Mesodermal cell (in vitro differentiated cells): Measurements from ENCODE around the gene TNMD.
A peak's percentile ranks its signal among the peaks of the same experiment; 100 is the strongest.

Source experiments
- H3K27ac ChIP-seq: 2 replicates; pipeline ENCODE4 v1.7.0; 2013; ENCODE audit warnings: mild to moderate bottlenecking, low read depth, low read length, moderate library complexity; ENCODE audit not compliant: severe bottlenecking
- H3K36me3 ChIP-seq: 2 replicates; pipeline ENCODE4 v1.7.1; 2013; ENCODE audit warnings: mild to moderate bottlenecking, low read length, moderate library complexity; ENCODE audit not compliant: control insufficient read depth, insufficient read depth
- H3K4me1 ChIP-seq: one replicate; pipeline ENCODE4 v1.7.1; 2013; ENCODE audit warnings: mild to moderate bottlenecking, low read length; ENCODE audit not compliant: insufficient read depth, control insufficient read depth, poor library complexity, severe bottlenecking
- H3K4me3 ChIP-seq: 2 replicates; pipeline ENCODE4 v1.7.0; 2013; ENCODE audit warnings: low read length, control low read depth, mild to moderate bottlenecking; ENCODE audit not compliant: insufficient read depth, poor library complexity, severe bottlenecking; ENCODE audit errors: extremely low read depth
- H3K9me3 ChIP-seq: 2 replicates; pipeline ENCODE4 v1.7.1; 2013; ENCODE audit warnings: mild to moderate bottlenecking, low read length, moderate library complexity; ENCODE audit not compliant: control insufficient read depth
- WGBS, 2 experiments: methylation state at CpG; one replicate each; pipeline ENCODE4 v1.1.5; 2013; ENCODE audit warnings: missing lambda C conversion rate in 2 of 2; ENCODE audit not compliant: insufficient coverage in 2 of 2; 5-methylcytosine and 5-hydroxymethylcytosine counted together

The TNMD gene

DNA sequence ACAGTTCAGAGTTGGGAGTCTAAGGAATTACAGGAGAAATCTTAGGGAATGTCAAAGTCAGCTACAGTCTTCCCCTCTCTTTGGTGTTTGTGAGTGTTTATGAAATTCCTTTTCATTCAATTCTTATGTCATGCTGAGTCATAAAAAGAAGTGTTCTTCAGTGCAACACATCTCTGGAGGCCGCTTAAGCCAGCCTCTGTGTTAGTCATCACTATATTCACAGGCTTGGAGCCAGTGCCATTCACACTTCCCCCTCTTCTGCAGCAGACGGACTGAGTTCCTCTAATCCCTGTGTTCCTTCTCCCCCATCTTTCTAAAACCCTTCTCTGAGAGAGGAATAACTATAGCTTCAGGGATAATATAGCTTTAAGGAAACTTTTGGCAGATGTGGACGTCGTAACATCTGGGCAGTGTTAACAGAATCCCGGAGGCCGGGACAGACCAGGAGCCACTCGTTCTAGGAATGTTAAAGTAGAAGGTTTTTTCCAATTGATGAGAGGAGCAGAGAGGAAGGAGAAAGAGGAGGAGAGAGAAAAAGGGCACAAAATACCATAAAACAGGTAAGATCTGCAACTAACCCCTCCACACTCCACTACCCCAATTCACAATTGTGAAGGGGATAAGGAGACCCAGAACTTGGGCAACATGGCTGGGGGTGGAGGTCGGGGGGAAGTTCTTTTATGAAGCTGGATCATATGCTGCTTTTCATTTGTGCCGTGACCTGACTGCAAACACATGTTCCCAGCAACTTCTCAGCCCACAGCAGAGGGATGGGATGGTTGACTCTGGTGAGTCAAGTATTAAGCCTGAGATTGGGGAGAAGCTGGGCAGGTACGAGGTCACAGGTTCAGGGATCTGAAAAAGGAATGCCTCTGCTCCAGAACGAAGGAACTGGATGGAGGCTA is 59.5 kb downstream of the TNMD start, which contains the start of gene SRPX2:
Gene SRPX2, plus strand, starts transcription at position 244 of the 905 bp plus-strand sequence. CDS start 2,124 bp downstream, outside the sequence.
- 62 to 75% methylated on average over 4 to 6 of the region's 11 CpGs for WGBS, 2 experiments
- H3K9me3 ChIP-seq: no peaks in the 10 kb centered on the region
- peak within 1 kb of the TSS; percentile 87 for H3K27ac ChIP-seq
- peak within 1 kb of the TSS; percentile 31 for H3K4me3 ChIP-seq
- H3K36me3 ChIP-seq: no peaks in the 10 kb centered on the region
- peaks cover 35% of the 10 kb centered on the region for H3K4me1 ChIP-seq

DNA sequence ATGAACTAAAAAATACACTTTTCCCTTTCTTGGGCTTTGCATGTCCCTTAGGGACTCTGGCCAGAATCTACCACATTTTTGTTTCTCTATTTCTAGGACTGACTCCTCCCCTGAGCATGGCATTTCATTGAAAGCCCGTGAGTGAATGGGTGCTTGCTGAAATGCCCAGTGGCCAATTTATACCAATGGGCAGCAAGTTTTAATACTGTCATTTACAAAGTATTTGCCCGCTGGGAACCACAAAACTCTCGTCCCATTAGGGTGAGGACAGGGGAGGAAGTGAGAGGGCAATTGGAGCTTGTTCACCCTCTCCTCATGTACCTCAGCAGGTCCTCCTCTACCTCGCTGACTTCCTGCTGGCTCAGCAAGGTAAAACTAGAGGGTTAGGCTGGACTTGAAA is 60.4 kb downstream of the TNMD start:
- 100% methylated on average over 2 of the region's 4 CpGs; no CpG with 5 or more reads in 1 of the 2 experiments for WGBS, 2 experiments
- H3K4me3 ChIP-seq: peak overlapping the region; percentile 31

DNA sequence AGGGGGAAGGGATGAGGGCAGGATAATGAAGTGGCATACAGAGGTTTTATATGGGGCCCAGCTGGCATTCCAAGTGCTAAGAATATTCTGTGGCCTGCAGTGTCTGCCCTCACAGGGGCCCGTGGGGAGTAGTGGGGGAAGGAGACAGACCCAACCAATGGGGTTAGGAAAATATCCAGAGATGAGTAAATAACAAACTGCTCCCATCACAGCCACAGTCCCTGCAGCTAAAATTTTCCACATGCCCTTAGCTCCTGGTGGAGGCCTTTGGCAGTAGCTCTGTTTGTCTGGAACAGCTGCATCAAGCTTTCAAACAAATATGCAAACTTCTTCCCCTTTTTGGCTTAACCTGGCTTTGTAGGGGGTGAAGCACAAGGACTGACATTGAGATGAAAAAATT is 62.4 kb downstream of the TNMD start:
- WGBS, 2 experiments: no CpG with 5 or more reads among the region's 1 CpG

More for the DNA sequence above, 60.4 kb downstream of the TNMD start:
- Histone ChIP-seq H3K4me1 (peaks cover 40% of the 10 kb centered on the region), H3K9me3 (no peaks in the 10 kb centered on the region), H3K36me3 (no peaks in the 10 kb centered on the region), H3K27ac (peak overlapping the region; percentile 87)

DNA sequence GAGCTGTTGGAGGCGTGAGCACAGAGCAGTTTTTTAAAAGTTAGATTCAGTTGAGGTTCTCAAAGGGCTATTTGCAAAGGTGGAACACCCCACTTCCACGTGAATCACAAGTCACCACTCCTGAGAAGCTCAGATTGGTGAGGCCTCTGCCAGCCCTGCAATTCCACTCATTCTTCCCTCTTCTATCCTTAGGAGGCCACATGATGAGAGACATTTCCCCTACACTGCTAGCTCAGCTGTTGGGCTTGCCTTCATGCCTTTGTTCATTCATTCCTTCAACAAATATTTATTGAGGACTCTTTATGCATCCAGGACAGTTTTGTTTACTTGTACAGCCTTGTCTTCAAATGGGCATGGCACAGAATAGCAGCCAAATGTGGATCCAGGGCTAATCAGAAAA is 63.0 kb downstream of the TNMD start:
- Histone ChIP-seq H3K4me3 (no peak overlapping the region), H3K4me1 (peaks cover 40% of the 10 kb centered on the region), H3K27ac (peak overlapping the region; percentile 16), H3K9me3 (no peaks in the 10 kb centered on the region), H3K36me3 (peaks cover 12% of the 10 kb centered on the region)
- 100% methylated on average over 1 of the region's 2 CpGs; no CpG with 5 or more reads in 1 of the 2 experiments for WGBS, 2 experiments

More for the DNA sequence above, 62.4 kb downstream of the TNMD start:
- H3K36me3 ChIP-seq: peaks cover 5% of the 10 kb centered on the region
- peak overlapping the region; percentile 16 for H3K27ac ChIP-seq
- H3K9me3 ChIP-seq: no peaks in the 10 kb centered on the region
- peaks cover 40% of the 10 kb centered on the region for H3K4me1 ChIP-seq
- no peak overlapping the region for H3K4me3 ChIP-seq

DNA sequence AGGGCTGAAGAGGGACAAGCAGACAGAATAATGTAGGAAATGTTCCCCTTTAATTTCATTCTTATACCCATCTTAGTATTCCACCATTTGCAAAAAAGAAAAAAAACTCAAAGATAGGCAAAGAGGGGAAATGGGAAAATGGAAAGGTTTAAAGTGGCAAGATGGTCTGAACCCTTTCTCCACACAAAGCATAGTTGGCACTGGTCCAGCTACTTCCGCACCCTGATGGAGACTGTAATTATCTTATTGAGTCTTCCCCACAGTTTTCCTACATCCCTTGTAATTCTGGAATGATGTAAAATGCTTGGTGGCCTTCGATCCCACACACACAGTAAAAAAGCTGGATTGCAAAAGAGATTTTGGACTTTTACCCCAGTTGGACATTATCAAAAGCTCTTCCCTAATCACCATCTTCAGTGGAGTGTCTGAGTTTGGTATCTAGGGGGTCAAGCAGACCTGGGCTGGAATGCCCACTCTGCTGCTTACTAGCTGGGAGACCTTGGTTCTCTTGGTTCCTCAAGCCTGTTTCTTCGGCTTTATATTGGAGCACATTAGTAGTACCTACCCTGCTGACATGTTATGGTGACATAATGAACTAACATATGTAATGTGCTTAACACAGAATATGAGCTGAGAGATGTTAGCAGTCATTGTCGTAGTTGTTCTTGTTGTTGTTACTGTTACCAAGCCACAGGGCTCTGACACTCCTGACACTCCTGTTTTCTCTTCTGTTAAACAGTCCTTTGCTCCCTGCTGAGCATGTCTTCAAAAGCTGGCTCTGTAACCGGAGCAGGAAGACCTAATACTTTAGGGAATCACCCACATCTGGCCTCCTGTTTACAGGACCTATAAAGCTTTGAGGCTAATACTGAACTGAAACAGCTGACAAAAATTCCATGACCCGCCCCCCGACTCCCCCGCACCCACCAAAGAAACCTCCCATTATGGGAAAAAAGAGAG is 64.0 kb downstream of the TNMD start:
- WGBS, 2 experiments: 83% methylated on average over 1 of the region's 8 CpGs; no CpG with 5 or more reads in 1 of the 2 experiments
- Histone ChIP-seq H3K9me3 (no peaks in the 10 kb centered on the region), H3K36me3 (peaks cover 14% of the 10 kb centered on the region), H3K4me3 (no peak overlapping the region), H3K4me1 (peaks cover 33% of the 10 kb centered on the region), H3K27ac (peak overlapping the region; percentile 88)
